ENCODE measurements around the gene HPSE2.

HPSE2 gene

DNA sequence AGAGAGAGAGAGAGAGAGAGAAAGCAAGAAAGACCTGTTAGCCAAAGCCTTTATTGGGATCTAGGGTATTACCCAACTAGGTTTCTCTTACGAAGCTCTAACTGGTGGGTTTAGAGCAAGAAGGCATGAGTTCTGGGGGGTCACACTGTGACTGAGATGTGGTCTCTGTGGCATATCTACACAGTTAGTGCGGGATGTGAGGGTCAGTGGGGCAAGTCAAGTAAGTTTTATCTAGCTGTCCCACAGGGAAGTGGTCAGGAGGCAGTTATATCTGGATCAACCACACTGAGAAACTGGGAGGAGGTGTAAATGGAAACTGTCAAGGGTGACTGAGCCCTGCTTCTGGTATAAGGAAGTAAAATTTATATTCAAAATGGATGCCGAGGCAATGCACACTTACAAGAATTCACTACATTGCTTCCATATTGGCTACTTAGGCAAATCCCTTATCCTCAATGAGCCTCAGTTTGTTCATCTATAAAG lies 457.3 kb downstream of the HPSE2 start:
- Histone ChIP-seq H3K9ac (ENCODE audit: low read length) (no peak overlapping the region), H3K4me3 (ENCODE audit: low read length) (no peak overlapping the region), H3K27ac (ENCODE audit: low read depth, low read length) (no peak overlapping the region), H3K36me3 (ENCODE audit: control insufficient read depth, insufficient read depth, low read length) (no peaks in the 10 kb centered on the region), H3K27me3 (ENCODE audit: control insufficient read depth, insufficient read depth, low read length) (no peaks in the 10 kb centered on the region), H3K4me1 (ENCODE audit: control insufficient read depth, insufficient read depth, low read length) (no peaks in the 10 kb centered on the region)

GRCh38 chr10:98758463-98758862 lies 477.2 kb downstream of the HPSE2 start:
- Histone ChIP-seq H3K27me3 (ENCODE audit: control insufficient read depth, insufficient read depth, low read length) (no peaks in the 10 kb centered on the region), H3K27ac (ENCODE audit: low read depth, low read length) (no peak overlapping the region), H3K9ac (ENCODE audit: low read length) (no peak overlapping the region), H3K36me3 (ENCODE audit: control insufficient read depth, insufficient read depth, low read length) (no peaks in the 10 kb centered on the region), H3K4me1 (ENCODE audit: control insufficient read depth, insufficient read depth, low read length) (no peaks in the 10 kb centered on the region), H3K4me3 (ENCODE audit: low read length) (no peak overlapping the region)

DNA sequence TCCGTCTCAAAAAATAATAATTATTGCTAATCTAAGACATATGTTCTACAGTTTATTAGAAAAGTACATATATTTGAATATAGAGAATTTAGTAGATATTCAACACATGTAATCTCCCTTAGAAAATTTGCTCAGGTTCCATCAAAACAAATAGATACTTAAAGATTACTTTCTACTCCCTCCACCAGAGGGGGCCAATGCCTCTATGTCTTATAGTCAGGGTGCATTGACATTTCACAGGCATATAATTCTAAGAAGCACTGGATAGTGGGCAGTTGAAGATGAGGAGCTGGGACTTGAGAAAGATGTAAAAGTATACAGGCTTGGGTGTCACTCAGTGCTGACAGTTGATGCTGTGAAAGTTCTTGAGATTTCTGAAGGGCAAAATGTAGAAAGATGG lies 487.4 kb downstream of the HPSE2 start:
- Histone ChIP-seq H3K27ac (ENCODE audit: low read depth, low read length) (no peak overlapping the region), H3K4me3 (ENCODE audit: low read length) (no peak overlapping the region), H3K9ac (ENCODE audit: low read length) (no peak overlapping the region), H3K4me1 (ENCODE audit: control insufficient read depth, insufficient read depth, low read length) (no peaks in the 10 kb centered on the region), H3K36me3 (ENCODE audit: control insufficient read depth, insufficient read depth, low read length) (no peaks in the 10 kb centered on the region), H3K27me3 (ENCODE audit: control insufficient read depth, insufficient read depth, low read length) (no peaks in the 10 kb centered on the region)

DNA sequence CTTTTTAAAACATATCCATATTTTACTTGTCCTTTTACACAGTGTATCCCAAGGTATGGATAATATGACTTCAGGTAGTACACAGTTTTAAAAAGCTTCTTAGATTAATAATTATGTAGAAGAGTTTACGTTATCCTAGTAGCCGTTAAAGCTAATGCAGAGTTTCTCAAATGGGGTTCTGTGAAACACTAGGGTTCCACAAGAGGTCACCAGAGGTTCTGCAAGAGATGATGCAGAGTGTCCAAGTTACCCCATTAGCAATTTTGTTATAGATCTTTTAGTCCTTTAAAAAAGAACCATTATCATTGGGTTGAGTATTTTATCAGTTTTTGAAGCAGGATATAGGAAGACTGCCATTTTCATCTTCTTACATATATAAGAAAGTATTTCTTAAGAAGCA lies 490.0 kb downstream of the HPSE2 start:
- Histone ChIP-seq H3K4me1 (ENCODE audit: control insufficient read depth, insufficient read depth, low read length) (no peaks in the 10 kb centered on the region), H3K27me3 (ENCODE audit: control insufficient read depth, insufficient read depth, low read length) (no peaks in the 10 kb centered on the region), H3K4me3 (ENCODE audit: low read length) (no peak overlapping the region), H3K27ac (ENCODE audit: low read depth, low read length) (no peak overlapping the region), H3K36me3 (ENCODE audit: control insufficient read depth, insufficient read depth, low read length) (no peaks in the 10 kb centered on the region), H3K9ac (ENCODE audit: low read length) (no peak overlapping the region)

GRCh38 chr10:98720551-98720950 lies 515.1 kb downstream of the HPSE2 start:
- H3K36me3 ChIP-seq (ENCODE audit: control insufficient read depth, insufficient read depth, low read length), result no peaks in the 10 kb centered on the region
- no peak overlapping the region for H3K4me3 ChIP-seq (ENCODE audit: low read length)
- no peak overlapping the region for H3K9ac ChIP-seq (ENCODE audit: low read length)
- H3K27ac ChIP-seq (ENCODE audit: low read depth, low read length), result no peak overlapping the region
- H3K27me3 ChIP-seq (ENCODE audit: control insufficient read depth, insufficient read depth, low read length), result no peaks in the 10 kb centered on the region
- H3K4me1 ChIP-seq (ENCODE audit: control insufficient read depth, insufficient read depth, low read length), result no peaks in the 10 kb centered on the region

- Histone ChIP-seq H3K27ac (ENCODE audit: low read depth, low read length) (no peak overlapping the region), H3K4me1 (ENCODE audit: control insufficient read depth, insufficient read depth, low read length) (peaks cover 7% of the 10 kb centered on the region), H3K9ac (ENCODE audit: low read length) (no peak overlapping the region), H3K4me3 (ENCODE audit: low read length) (no peak overlapping the region), H3K27me3 (ENCODE audit: control insufficient read depth, insufficient read depth, low read length) (no peaks in the 10 kb centered on the region), H3K36me3 (ENCODE audit: control insufficient read depth, insufficient read depth, low read length) (no peaks in the 10 kb centered on the region)
These were observed 522.1 kb downstream of the HPSE2 start for GRCh38 chr10:98713586-98713985.

DNA sequence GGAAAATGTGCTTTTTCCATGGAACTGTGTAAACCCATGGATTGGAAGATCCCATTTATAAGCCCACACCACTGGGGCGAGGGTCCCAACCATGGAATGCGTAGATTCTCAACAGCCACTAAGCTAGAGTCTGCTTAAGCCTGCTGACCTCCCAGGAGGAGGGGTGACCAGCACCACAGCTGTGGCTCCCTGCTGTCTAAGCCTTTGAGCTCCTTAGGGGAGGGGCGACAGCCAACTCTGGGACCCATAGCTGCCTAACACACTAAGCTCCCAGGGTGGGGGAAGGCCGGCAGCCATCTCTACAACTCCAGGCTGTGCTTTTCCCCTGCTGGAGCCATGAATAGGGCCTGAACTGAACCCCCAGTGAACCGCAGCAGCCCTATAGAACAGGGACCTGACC lies 539.1 kb downstream of the HPSE2 start:
- H3K27me3 ChIP-seq (ENCODE audit: control insufficient read depth, insufficient read depth, low read length), result no peaks in the 10 kb centered on the region
- no peaks in the 10 kb centered on the region for H3K4me1 ChIP-seq (ENCODE audit: control insufficient read depth, insufficient read depth, low read length)
- no peaks in the 10 kb centered on the region for H3K36me3 ChIP-seq (ENCODE audit: control insufficient read depth, insufficient read depth, low read length)
- H3K27ac ChIP-seq (ENCODE audit: low read depth, low read length), result no peak overlapping the region
- H3K9ac ChIP-seq (ENCODE audit: low read length), result no peak overlapping the region
- H3K4me3 ChIP-seq (ENCODE audit: low read length), result no peak overlapping the region

GRCh38 chr10:98694883-98695282 lies 540.8 kb downstream of the HPSE2 start:
- Histone ChIP-seq H3K27me3 (ENCODE audit: control insufficient read depth, insufficient read depth, low read length) (no peaks in the 10 kb centered on the region), H3K36me3 (ENCODE audit: control insufficient read depth, insufficient read depth, low read length) (no peaks in the 10 kb centered on the region), H3K4me3 (ENCODE audit: low read length) (no peak overlapping the region), H3K4me1 (ENCODE audit: control insufficient read depth, insufficient read depth, low read length) (no peaks in the 10 kb centered on the region), H3K27ac (ENCODE audit: low read depth, low read length) (no peak overlapping the region), H3K9ac (ENCODE audit: low read length) (no peak overlapping the region)

DNA sequence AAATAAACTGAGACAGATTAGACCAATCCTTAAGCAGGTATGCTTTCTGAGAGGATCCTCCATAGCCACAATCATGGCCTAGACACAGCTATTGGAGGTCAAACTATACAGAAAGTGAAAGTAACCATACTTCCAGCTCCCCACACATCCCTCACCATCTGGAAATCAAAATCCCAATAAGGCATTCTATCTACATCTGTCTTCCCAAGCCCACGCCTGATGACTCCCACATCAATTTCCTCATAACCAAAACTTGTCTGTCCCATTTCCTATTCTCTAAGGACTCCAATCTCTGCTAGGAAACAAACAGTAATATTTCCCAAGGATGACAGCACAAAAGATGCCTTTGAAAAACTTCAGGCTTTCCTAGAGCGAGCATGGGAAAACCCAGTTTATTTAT lies 541.6 kb downstream of the HPSE2 start:
- no peaks in the 10 kb centered on the region for H3K27me3 ChIP-seq (ENCODE audit: control insufficient read depth, insufficient read depth, low read length)
- no peak overlapping the region for H3K9ac ChIP-seq (ENCODE audit: low read length)
- no peak overlapping the region for H3K4me3 ChIP-seq (ENCODE audit: low read length)
- no peaks in the 10 kb centered on the region for H3K36me3 ChIP-seq (ENCODE audit: control insufficient read depth, insufficient read depth, low read length)
- H3K4me1 ChIP-seq (ENCODE audit: control insufficient read depth, insufficient read depth, low read length), result no peaks in the 10 kb centered on the region
- no peak overlapping the region for H3K27ac ChIP-seq (ENCODE audit: low read depth, low read length)

- Histone ChIP-seq H3K4me1 (ENCODE audit: control insufficient read depth, insufficient read depth, low read length) (no peaks in the 10 kb centered on the region), H3K27me3 (ENCODE audit: control insufficient read depth, insufficient read depth, low read length) (no peaks in the 10 kb centered on the region), H3K9ac (ENCODE audit: low read length) (no peak overlapping the region), H3K36me3 (ENCODE audit: control insufficient read depth, insufficient read depth, low read length) (no peaks in the 10 kb centered on the region), H3K27ac (ENCODE audit: low read depth, low read length) (no peak overlapping the region), H3K4me3 (ENCODE audit: low read length) (no peak overlapping the region)
These were observed 548.0 kb downstream of the HPSE2 start for GRCh38 chr10:98687685-98688084.

DNA sequence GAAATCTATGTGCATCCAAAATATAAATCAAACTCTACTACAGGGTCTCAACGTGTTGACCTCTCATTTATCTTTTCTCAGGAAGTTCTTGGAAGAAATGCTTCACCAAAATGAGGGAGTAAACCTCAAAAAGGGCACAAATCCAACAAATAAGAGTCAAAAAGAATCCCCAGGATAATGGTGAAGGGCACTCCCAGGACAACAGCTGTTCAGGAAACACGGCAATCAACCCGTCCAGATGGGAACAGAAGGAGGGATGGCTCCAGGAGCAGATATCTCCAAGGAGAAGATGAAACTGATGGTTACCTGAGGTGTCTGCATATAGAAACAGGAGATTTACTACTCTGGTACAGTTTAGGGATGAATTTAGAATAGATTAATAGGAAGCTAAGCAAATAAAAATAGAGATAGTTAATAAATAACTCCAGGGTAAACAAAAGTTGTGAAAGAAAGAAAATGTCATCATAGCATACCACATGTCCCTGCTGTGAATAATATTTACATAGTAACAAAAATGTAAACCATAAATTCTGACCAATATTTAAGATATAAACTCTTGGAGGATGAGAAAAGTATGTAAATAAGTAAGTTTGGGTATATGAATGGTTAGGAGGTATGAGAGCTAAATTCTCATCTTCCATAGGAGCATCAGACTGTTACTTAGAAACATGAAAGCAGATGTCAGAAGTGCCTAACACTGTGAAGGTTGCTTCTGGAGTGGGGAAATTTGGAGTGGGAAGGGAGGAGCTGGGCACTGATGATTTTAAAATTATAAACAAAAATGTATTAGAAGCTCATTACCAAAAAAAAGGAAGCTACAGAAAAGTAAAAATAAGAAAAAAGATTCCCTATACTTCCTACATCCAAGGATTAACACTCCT lies 551.4 kb downstream of the HPSE2 start:
- H3K4me3 ChIP-seq (ENCODE audit: low read length), result no peak overlapping the region
- H3K9ac ChIP-seq (ENCODE audit: low read length), result no peak overlapping the region
- no peaks in the 10 kb centered on the region for H3K4me1 ChIP-seq (ENCODE audit: control insufficient read depth, insufficient read depth, low read length)
- no peaks in the 10 kb centered on the region for H3K36me3 ChIP-seq (ENCODE audit: control insufficient read depth, insufficient read depth, low read length)
- H3K27me3 ChIP-seq (ENCODE audit: control insufficient read depth, insufficient read depth, low read length), result no peaks in the 10 kb centered on the region
- no peak overlapping the region for H3K27ac ChIP-seq (ENCODE audit: low read depth, low read length)

DNA sequence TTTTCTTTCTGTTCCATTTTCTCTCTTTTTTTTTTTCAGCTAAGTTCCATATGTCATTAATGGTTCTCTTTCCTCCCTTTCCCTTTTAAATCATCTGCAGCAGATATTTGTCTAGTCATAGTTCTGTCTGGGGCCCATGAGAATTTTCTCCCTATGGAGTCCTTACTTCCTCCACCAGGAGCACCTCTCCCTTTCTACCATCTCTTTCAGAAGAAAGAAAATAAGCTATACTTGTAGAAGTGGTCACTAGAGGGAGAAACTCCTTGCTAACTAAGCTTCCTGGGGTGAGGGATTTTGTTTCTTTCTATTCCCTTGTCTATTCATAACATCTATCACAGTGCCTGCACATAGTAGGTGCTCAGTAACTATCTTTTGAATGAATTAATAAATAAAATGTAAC lies 558.8 kb downstream of the HPSE2 start:
- Histone ChIP-seq H3K36me3 (ENCODE audit: control insufficient read depth, insufficient read depth, low read length) (no peaks in the 10 kb centered on the region), H3K27me3 (ENCODE audit: control insufficient read depth, insufficient read depth, low read length) (no peaks in the 10 kb centered on the region), H3K4me3 (ENCODE audit: low read length) (no peak overlapping the region), H3K9ac (ENCODE audit: low read length) (no peak overlapping the region), H3K27ac (ENCODE audit: low read depth, low read length) (no peak overlapping the region), H3K4me1 (ENCODE audit: control insufficient read depth, insufficient read depth, low read length) (no peaks in the 10 kb centered on the region)

GRCh38 chr10:98675902-98676301 lies 559.8 kb downstream of the HPSE2 start:
- H3K9ac ChIP-seq (ENCODE audit: low read length), result no peak overlapping the region
- H3K4me1 ChIP-seq (ENCODE audit: control insufficient read depth, insufficient read depth, low read length), result no peaks in the 10 kb centered on the region
- no peak overlapping the region for H3K27ac ChIP-seq (ENCODE audit: low read depth, low read length)
- H3K4me3 ChIP-seq (ENCODE audit: low read length), result no peak overlapping the region
- no peaks in the 10 kb centered on the region for H3K27me3 ChIP-seq (ENCODE audit: control insufficient read depth, insufficient read depth, low read length)
- H3K36me3 ChIP-seq (ENCODE audit: control insufficient read depth, insufficient read depth, low read length), result no peaks in the 10 kb centered on the region
